ENCODE data around the gene PCDH8.

- TF ChIP-seq CTCF (IDR thresholded peaks at IDR 0.05) (no peak), POLR2A (IDR thresholded peaks at IDR 0.05) (no peak)
Measured at GRCh38 chr13:52852444-52852843, 4.0 kb upstream of the PCDH8 start.

Data from right lobe of liver (tissue), 4 donors.